Fibroblast of mammary gland (primary cell): Measurements from ENCODE around the gene IBA57.

Source experiments
- DNase-seq: peaks from one replicate; pipeline ENCODE4 v3.0.0-alpha.2; 2010; ENCODE audit warnings: low read depth
- H3K4me3 ChIP-seq: 2 replicates; pipeline ENCODE4 v1.5.1; 2011; ENCODE audit warnings: low read depth, mild to moderate bottlenecking, low read length, moderate library complexity; ENCODE audit not compliant: control insufficient read depth
- TF ChIP-seq, protein P1 (sequence below): conservative IDR thresholded peaks from 2 replicates; pipeline ENCODE4 v1.5.1; 2011; ENCODE audit warnings: low read depth, low read length, inconsistent platforms; ENCODE audit not compliant: control insufficient read depth, insufficient read depth

Gene IBA57

GRCh38 chr1:228165372-228166169, at the start of gene IBA57:
IBA57 (plus strand) TSS chr1:228165804; CDS start chr1:228165817, 13 bp downstream.
- H3K4me3 ChIP-seq = peak within 1 kb of the TSS; percentile 73
- peak; percentile 98 for DNase-seq
- TF ChIP-seq, protein P1, sequence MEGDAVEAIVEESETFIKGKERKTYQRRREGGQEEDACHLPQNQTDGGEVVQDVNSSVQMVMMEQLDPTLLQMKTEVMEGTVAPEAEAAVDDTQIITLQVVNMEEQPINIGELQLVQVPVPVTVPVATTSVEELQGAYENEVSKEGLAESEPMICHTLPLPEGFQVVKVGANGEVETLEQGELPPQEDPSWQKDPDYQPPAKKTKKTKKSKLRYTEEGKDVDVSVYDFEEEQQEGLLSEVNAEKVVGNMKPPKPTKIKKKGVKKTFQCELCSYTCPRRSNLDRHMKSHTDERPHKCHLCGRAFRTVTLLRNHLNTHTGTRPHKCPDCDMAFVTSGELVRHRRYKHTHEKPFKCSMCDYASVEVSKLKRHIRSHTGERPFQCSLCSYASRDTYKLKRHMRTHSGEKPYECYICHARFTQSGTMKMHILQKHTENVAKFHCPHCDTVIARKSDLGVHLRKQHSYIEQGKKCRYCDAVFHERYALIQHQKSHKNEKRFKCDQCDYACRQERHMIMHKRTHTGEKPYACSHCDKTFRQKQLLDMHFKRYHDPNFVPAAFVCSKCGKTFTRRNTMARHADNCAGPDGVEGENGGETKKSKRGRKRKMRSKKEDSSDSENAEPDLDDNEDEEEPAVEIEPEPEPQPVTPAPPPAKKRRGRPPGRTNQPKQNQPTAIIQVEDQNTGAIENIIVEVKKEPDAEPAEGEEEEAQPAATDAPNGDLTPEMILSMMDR = peak; percentile 62

DNA sequence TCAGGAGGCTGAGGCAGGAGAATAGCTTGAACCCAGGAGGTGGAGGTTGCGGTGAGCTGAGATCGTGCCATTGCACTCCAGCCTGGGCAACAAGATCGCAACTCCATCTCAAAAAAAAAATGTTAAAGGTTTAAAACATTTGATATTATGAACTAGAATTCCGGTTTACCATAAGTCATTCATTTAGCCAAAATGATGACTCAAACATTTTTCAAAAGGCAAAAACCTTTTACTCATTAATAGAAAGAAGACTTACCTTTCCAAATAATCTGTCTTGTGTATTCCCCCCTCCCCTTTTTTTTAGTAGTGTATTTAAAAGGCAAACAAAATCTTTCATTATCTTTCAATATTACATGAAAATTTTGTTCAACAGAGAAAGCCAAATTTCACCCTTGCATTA, 48.3 kb upstream of the IBA57 start:
- DNase-seq = no peak

GRCh38 chr1:228118040-228118439, 47.6 kb upstream of the IBA57 start:
- no peak for DNase-seq
- TF ChIP-seq, protein P1 = no peak
- H3K4me3 ChIP-seq = no peak overlapping the region

More for the DNA sequence above, 48.3 kb upstream of the IBA57 start:
- no peak overlapping the region for H3K4me3 ChIP-seq
- TF ChIP-seq, protein P1 = no peak

GRCh38 chr1:228120351-228120750, 45.3 kb upstream of the IBA57 start:
- no peak for DNase-seq
- TF ChIP-seq, protein P1 = no peak
- H3K4me3 ChIP-seq = no peak overlapping the region

DNA sequence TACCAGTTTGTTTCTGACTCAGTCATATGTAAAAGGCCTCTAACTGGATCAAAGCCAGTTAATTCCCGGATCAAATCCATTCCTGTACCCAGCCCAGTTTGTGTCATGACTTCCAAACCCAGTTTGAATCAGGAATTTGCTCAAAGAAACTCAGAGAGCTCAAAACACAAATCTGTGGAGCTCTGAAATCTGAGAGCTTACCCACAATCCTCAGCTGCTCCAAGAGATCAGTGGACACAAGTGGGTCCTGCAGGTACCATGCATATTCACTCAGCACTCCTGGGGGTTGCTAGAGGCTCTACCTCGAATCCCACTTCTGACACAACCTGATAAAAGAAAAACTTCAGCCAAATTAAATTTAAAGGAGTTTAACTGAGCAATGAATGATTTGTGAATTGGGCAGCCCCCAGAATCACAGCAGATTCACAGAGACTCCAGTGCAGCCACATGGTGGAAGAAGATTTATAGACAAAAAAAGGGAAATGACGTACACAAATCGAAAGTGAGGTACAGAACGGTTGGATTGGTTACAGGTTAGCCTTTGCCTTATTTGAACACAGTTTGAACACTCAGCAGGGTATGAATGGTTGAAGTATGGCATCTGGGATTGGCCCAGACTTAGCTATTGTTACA, 44.6 kb upstream of the IBA57 start:
- TF ChIP-seq, protein P1 = no peak
- no peak overlapping the region for H3K4me3 ChIP-seq
- peak; percentile 50 for DNase-seq

DNA sequence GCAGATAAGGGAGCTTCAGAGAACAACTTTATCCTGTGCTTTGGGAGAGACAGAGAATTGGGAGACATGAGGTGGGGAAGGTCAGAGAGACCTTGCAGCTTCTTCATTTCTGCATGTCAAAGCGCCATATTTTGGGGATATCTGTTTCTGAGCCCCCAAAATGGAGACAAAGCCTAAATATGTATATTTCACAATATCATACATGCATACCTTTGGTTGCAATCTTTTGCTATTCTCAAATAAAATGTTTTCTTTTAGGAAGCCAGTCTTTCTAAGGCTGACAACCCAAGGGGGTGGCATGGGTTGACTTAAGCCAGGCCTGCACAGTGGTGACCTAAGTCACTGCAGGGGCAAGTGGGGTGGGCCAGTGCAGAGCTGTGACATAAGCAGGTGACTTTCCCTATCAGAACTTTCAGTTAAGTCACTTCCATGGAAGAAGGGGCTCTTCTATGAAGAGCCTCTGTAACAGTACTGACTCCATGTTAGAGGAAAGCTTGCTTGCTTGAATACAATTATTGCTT, 42.6 kb upstream of the IBA57 start:
- TF ChIP-seq, protein P1 = no peak
- no peak overlapping the region for H3K4me3 ChIP-seq
- no peak for DNase-seq
